GM21447 (cell line): Measurements from ENCODE around the gene CCR2.
"Not testable (repeated sequence)": the region's sequence is repeated elsewhere in the genome, so short reads cannot be mapped to it uniquely, and the experiment has no call there.

ENCODE experiments used
- ATAC-seq: cut with Tn5 transposase; IDR thresholded peaks from one replicate; pipeline ENCODE4 v1.9.1; 2021; ENCODE audit not compliant: unreplicated experiment

Gene CCR2

GRCh38 chr3:46353647-46354410 lies at the start of gene CCR2:
Gene CCR2, plus strand, starts transcription at chr3:46354111. Its CDS starts 3,417 bp downstream, at chr3:46357528.
- no peak for ATAC-seq

GRCh38 chr3:46304739-46305138 lies 49.2 kb upstream of the CCR2 start:
- no peak for ATAC-seq

- no peak for ATAC-seq
Measured at GRCh38 chr3:46312991-46313390, 40.9 kb upstream of the CCR2 start.

- no peak for ATAC-seq
Measured at GRCh38 chr3:46314517-46314916, 39.4 kb upstream of the CCR2 start.

GRCh38 chr3:46316206-46316605 lies 37.7 kb upstream of the CCR2 start:
- no peak for ATAC-seq

- ATAC-seq: no peak
Measured at GRCh38 chr3:46318207-46318927, 35.5 kb upstream of the CCR2 start.

GRCh38 chr3:46321461-46322104 lies 32.3 kb upstream of the CCR2 start:
- ATAC-seq: no peak

- ATAC-seq: no peak
Measured at GRCh38 chr3:46324036-46324435, 29.9 kb upstream of the CCR2 start.

GRCh38 chr3:46325645-46326300 lies 28.1 kb upstream of the CCR2 start:
- ATAC-seq: no peak

GRCh38 chr3:46330676-46331075 lies 23.2 kb upstream of the CCR2 start:
- not testable (repeated sequence) for ATAC-seq

GRCh38 chr3:46334741-46335478 lies 19.0 kb upstream of the CCR2 start:
- ATAC-seq: no peak

- ATAC-seq: no peak
Measured at GRCh38 chr3:46335541-46335940, 18.4 kb upstream of the CCR2 start.

GRCh38 chr3:46337911-46338310 lies 16.0 kb upstream of the CCR2 start:
- no peak for ATAC-seq

- ATAC-seq: no peak
Measured at GRCh38 chr3:46338840-46339239, 15.1 kb upstream of the CCR2 start.

- ATAC-seq: no peak
Measured at GRCh38 chr3:46344476-46344875, 9.4 kb upstream of the CCR2 start.

GRCh38 chr3:46348823-46349482 lies 5.0 kb upstream of the CCR2 start:
- ATAC-seq: no peak

- peak; percentile 71 for ATAC-seq
Measured at GRCh38 chr3:46349484-46350261, 4.2 kb upstream of the CCR2 start.

- ATAC-seq: peak; percentile 31
Measured at GRCh38 chr3:46350262-46350565, 3.7 kb upstream of the CCR2 start.

GRCh38 chr3:46351646-46352045 lies 2.3 kb upstream of the CCR2 start:
- ATAC-seq: no peak

- ATAC-seq: no peak
Measured at GRCh38 chr3:46353090-46353489, 821 bp upstream of the CCR2 start.
